Left cardiac atrium (tissue), 4 donors: ENCODE data around the gene C22orf23. TPM values are rescaled to one million over a fixed set of nuclear protein-coding genes. Genes with fewer than 3 reads are reported as not detected.
A peak's percentile ranks its signal among the peaks of the same experiment; 100 is the strongest.
"Not testable (repeated sequence)": the region's sequence is repeated elsewhere in the genome, so short reads cannot be mapped to it uniquely, and the experiment has no call there.

Experiments
- ATAC-seq, 2 donors: fragments of 200-7000 bp; cut with Tn5 transposase; one replicate each; pipeline ENCODE4 v1.9.1; 2020; ENCODE audit warnings: mild to moderate bottlenecking in 2 of 2, moderate library complexity in 2 of 2
- DNase-seq: peaks from one replicate; pipeline ENCODE4 v3.0.0-alpha.2; 2020
- intact Hi-C, 2 donors: fragments of 100-400 bp; cut with DNase I; formaldehyde crosslinking; loops; one replicate each; pipeline versions ENCODE4 v1.14.1 to v1.15.1; 2022 to 2023
- total RNA-seq, 2 donors: library from RNA; stranded (reverse); fragmentation: NEBNext Ultra II Directional; extraction: Animal tissue kit (Norgen Biotek cat#: 25700); gene quantifications; one replicate each; pipeline ENCODE4 v1.2.1, GENCODE V29; 2021
- donor health status: DM: no; HTN: yes; CAD: no.
- donor health status: DM: no; HTN: yes; CAD: no; lungs with severe emphysema.
- donor health status: DM: yes; HTN: yes; CAD: no.
- donor health status: Dilated cardiomyopathy.

C22orf23 gene
- total RNA-seq, 2 donors from 2014 or later = 0.21 TPM; not detected in 1

GRCh38 chr22:37961062-37961461 is 7.7 kb upstream of the C22orf23 start:
- intact Hi-C loops = loop anchor here in 1 of 2 donors (5.0 kb wide), 1 partner anchor 144 kb away; no protein-coding TSS in a partner anchor
- DNase-seq (no peak), ATAC-seq (no peak)

DNA sequence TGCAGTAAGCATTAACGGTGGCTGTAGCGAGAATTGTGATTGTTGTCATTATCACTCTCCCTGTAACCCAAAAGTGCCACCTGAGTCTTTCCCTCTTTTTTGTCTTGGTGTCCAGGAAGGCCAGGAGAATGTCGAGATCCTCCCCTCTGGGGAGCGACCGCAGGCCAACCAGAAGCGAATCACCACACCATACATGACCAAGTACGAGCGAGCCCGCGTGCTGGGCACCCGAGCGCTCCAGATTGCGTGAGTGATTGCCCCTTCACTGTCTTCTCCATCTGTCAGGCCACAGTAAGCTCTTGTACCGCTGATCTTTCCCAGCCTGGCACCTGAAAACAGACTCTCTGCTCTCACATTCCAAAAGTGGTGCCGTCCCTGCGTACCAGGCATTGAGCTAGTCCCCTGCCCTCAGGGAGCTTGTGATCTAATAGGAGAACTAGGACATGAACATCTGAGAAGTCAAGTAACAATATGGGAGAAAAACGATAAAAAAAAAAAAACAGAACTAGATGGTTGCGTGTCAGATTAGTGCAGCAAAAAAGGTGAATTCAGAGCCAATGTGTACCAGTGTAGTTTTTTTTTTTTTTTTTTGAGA is 5.9 kb upstream of the C22orf23 start:
- intact Hi-C loops = no loop called here

GRCh38 chr22:37957232-37957631 is 3.8 kb upstream of the C22orf23 start:
- intact Hi-C loops = no loop called here
- no peak for DNase-seq
- no peak for ATAC-seq

More for the DNA sequence above, 5.9 kb upstream of the C22orf23 start:
- ATAC-seq (no peak), DNase-seq (no peak)

- ATAC-seq, DNase-seq, intact Hi-C loops: not testable (repeated sequence)
These were observed 2.5 kb upstream of the C22orf23 start for GRCh38 chr22:37955825-37956397.

- DNase-seq (no peak), ATAC-seq (no peak)
- intact Hi-C loops = no loop called here
These were observed 1.3 kb upstream of the C22orf23 start for GRCh38 chr22:37954686-37955085.

GRCh38 chr22:37953062-37953436 is 352 bp downstream of the C22orf23 start:
- intact Hi-C loops = no loop called here
- DNase-seq (peak; percentile 32), ATAC-seq (peak; percentile 58 to 68)

DNA sequence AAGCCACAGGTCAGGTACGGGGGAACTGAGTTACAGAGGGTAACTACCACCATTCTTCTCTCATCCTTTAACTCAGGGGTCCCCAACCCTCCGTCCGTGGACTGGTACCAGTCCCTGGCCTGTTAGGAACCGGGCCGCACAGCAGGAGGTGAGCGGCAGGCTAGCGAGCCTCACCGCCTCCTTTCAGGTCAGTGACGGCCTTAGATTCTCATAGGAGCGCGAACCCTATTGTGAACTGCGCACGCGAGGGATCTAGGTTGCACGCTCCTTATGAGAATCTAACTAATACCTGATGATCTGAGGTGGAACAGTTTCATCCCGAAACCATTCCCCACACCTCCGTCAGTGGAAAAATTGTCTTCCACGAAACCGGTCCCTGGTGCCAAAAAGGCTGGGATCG is 772 bp downstream of the C22orf23 start:
- intact Hi-C loops, DNase-seq: not testable (repeated sequence)

GRCh38 chr22:37951305-37951704 is 2.1 kb downstream of the C22orf23 start:
- ATAC-seq (no peak), DNase-seq (no peak)
- intact Hi-C loops = no loop called here

More for the DNA sequence above, 772 bp downstream of the C22orf23 start:
- ATAC-seq = peak in 1 of 2 donors; percentile 33

DNA sequence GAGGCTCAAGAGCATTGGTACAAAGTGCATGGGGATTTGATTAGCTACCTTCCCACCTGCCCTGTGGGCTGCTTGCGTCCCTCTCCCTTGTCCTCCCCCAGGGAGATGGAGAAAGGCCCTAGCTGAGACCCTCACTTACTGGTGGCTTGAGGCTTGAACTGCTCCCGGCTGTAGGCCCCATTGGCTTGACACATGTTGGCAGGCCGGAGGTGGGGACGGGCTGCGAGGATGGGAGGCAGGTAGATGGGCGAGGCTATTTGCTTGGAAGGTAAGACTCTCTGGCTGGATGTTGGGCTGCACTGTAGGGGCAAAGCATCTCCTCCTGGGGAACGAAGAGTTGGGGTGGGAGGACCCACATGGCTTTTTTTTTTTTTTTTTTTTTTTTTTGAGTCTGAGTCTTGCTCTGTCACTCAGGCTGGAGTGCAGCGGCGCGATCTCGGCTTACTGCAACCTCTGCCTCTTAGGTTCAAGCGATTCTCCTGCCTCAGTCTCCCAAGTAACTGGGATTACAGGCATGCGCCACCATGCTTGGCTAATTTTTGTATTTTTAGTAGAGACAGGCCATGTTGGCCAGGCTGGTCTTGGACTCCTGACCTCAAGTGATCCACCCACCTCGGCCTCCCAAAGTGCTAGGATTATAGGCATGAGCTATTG is 6.1 kb downstream of the C22orf23 start:
- intact Hi-C loops, DNase-seq, ATAC-seq: not testable (repeated sequence)

GRCh38 chr22:37944423-37944822 is 9.0 kb downstream of the C22orf23 start:
- DNase-seq, ATAC-seq, intact Hi-C loops: not testable (repeated sequence)

DNA sequence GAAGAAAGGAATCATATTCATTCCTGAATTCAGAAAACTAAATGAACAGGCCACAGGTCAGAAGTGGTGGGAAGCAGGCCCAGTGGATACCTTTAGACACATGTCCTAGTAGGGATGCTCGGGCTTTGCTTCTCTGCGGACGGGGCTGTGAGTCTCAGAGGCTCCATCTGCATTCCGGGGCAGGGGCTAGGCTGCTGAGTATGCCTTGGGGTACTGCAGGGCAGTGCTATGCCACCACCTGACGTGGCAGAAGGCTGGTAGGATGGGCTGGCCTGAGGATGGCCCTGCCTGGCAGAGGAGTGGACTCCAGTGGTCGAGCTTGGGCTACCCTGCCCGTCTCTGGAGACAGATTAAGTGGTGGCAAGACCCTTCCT is 9.6 kb downstream of the C22orf23 start:
- DNase-seq (no peak), ATAC-seq (no peak)
- intact Hi-C loops = no loop called here

DNA sequence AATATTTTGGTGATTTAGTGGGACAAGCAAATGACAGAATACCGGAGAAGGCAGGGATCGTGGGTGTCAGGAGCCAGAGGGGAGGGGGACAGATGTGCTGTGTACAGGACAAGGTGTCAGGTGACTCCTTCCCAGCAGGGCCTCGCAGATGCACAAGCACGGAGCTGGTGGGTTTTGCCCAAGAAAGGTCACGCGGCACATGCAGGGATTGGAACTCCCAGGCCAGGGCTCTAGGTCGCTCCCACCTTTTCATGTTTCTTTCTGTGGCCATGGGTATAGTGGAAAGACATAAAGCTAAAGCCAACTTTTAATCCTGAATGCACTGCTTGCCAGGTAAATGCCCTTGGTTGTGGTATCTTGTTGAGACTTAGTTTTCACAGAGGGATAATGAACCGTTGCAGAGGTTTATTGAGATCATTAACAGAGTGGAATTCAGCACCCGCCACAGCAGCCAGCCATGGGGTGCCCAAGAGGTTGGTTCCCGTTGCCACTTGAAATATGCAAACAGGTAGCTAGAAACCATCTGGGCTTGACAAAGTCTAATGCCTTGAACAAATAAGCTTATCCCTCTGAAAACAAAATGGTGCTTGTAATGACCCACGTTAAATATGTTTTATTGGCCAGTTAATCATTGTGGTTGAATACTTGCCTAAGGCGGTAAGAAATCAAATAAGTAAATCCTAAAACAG is 10.1 kb downstream of the C22orf23 start:
- intact Hi-C loops = no loop called here
- DNase-seq (no peak), ATAC-seq (no peak)

GRCh38 chr22:37942133-37942532 is 11.3 kb downstream of the C22orf23 start:
- ATAC-seq = no peak
- intact Hi-C loops = no loop called here

DNA sequence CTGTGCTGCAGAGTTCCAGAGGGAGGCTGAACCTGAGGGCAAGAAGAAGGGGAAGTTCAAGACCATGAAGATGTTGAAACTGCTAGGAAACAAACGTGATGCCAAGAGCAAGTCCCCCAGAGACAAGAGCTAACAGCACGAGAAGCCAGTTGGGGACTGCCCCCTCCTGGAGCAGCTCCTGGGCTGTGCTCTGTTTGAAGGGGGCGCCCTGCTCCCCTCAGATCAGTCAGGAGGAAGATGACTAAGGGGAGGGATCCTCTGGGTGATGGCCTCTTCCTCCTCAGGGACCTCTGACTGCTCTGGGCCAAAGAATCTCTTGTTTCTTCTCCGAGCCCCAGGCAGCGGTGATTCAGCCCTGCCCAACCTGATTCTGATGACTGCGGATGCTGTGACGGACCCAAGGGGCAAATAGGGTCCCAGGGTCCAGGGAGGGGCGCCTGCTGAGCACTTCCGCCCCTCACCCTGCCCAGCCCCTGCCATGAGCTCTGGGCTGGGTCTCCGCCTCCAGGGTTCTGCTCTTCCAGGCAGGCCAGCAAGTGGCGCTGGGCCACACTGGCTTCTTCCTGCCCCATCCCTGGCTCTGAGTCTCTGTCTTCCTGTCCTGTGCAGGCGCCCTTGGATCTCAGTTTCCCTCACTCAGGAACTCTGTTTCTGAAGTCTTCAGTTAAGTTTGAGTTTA is 12.6 kb downstream of the C22orf23 start:
- intact Hi-C loops = no loop called here
- DNase-seq = no peak
- ATAC-seq = no peak

More at GRCh38 chr22:37942133-37942532, 11.3 kb downstream of the C22orf23 start:
- DNase-seq = no peak

- ATAC-seq = peak; percentile 96 to 98
- intact Hi-C loops = loop anchor here in 1 of 2 donors (1.0 to 5.0 kb wide), 2 partner anchors 28 to 47 kb away; partner anchors contain the start of gene MICALL1
- DNase-seq = peak; percentile 91
These were observed 19.6 kb downstream of the C22orf23 start for GRCh38 chr22:37933711-37934376.

GRCh38 chr22:37932821-37933578 is 20.4 kb downstream of the C22orf23 start:
- ATAC-seq (peak in 1 of 2 donors; percentile 2), DNase-seq (peak; percentile 48)
- intact Hi-C loops = loop anchor here in 1 of 2 donors (5.0 kb wide), 1 partner anchor 46 kb away; no protein-coding TSS in a partner anchor

GRCh38 chr22:37932401-37932800 is 21.0 kb downstream of the C22orf23 start:
- intact Hi-C loops = loop anchor here in 1 of 2 donors (5.0 kb wide), 1 partner anchor 45 kb away; no protein-coding TSS in a partner anchor
- DNase-seq = no peak
- no peak for ATAC-seq
